GM23338 (cell line): ENCODE results near the gene VENTX. TPM values are rescaled to one million over a fixed set of nuclear protein-coding genes. Genes with fewer than 3 reads are reported as not detected.

Experiments
- ATAC-seq: fragments of 200-7000 bp; cut with Tn5 transposase; 3 replicates; pipeline ENCODE4 v1.9.1; 2020
- DNase-seq: peaks from one replicate; pipeline ENCODE4 v3.0.0-alpha.2; 2015; ENCODE audit warnings: low spot score
- H2AFZ ChIP-seq: fragments of 200-600 bp; sonication (generic); 2 replicates; pipeline ENCODE4 v1.8.0; 2016; ENCODE audit warnings: antibody characterized with exemption, mild to moderate bottlenecking, moderate library complexity
- H3F3A ChIP-seq: fragments of 200-600 bp; sonication (generic); replicated peaks from 2 replicates; pipeline ENCODE4 v1.8.0; 2017; ENCODE audit warnings: antibody characterized with exemption, mixed run types, low read depth
- H3K27ac ChIP-seq: fragments of 200-600 bp; sonication (generic); 2 replicates; pipeline ENCODE4 v1.6.1; 2016; ENCODE audit warnings: low read depth
- H3K27me3 ChIP-seq: fragments of 200-600 bp; sonication (generic); 2 replicates; pipeline ENCODE4 v1.8.0; 2016; ENCODE audit warnings: mild to moderate bottlenecking, mixed run types, moderate library complexity; ENCODE audit not compliant: insufficient read depth
- H3K36me3 ChIP-seq: fragments of 200-600 bp; sonication (generic); 2 replicates; pipeline ENCODE4 v1.8.0; 2016; ENCODE audit warnings: mild to moderate bottlenecking; ENCODE audit not compliant: insufficient read depth
- H3K4me1 ChIP-seq: fragments of 200-600 bp; sonication (generic); 2 replicates; pipeline ENCODE4 v1.8.0; 2016; ENCODE audit warnings: mild to moderate bottlenecking, moderate library complexity; ENCODE audit not compliant: insufficient read depth
- H3K4me2 ChIP-seq: fragments of 200-600 bp; sonication (generic); 2 replicates; pipeline ENCODE4 v1.7.1; 2017; ENCODE audit warnings: mixed run types
- H3K4me3 ChIP-seq: fragments of 200-600 bp; sonication (generic); 2 replicates; pipeline ENCODE4 v1.6.1; 2016; ENCODE audit warnings: mixed run types
- H3K79me2 ChIP-seq: fragments of 200-600 bp; sonication (generic); replicated peaks from 2 replicates; pipeline ENCODE4 v1.8.0; 2017; ENCODE audit warnings: mild to moderate bottlenecking; ENCODE audit not compliant: insufficient read depth
- H3K9me2 ChIP-seq: fragments of 200-600 bp; sonication (generic); 2 replicates; pipeline ENCODE4 v1.8.0; 2017; ENCODE audit not compliant: insufficient read depth
- H4K20me1 ChIP-seq: fragments of 200-600 bp; sonication (generic); replicated peaks from 2 replicates; pipeline ENCODE4 v1.8.0; 2017; ENCODE audit warnings: mild to moderate bottlenecking; ENCODE audit not compliant: insufficient read depth
- H3K27ac Mint-ChIP-seq: 2 replicates; pipeline ENCODE4 v1.8.0; 2020; ENCODE audit warnings: inconsistent platforms, mild to moderate bottlenecking, moderate library complexity, mixed read lengths
- H3K27me3 Mint-ChIP-seq: 3 replicates; pipeline ENCODE4 v1.8.0; 2022; ENCODE audit warnings: low read depth, mild to moderate bottlenecking, moderate library complexity, mixed read lengths, inconsistent platforms; ENCODE audit not compliant: insufficient read depth, poor library complexity
- H3K36me3 Mint-ChIP-seq: 3 replicates; pipeline ENCODE4 v1.8.0; 2021; ENCODE audit warnings: low read depth, mild to moderate bottlenecking, inconsistent platforms, moderate library complexity, mixed read lengths
- H3K4me1 Mint-ChIP-seq: 3 replicates; pipeline ENCODE4 v1.8.0; 2020; ENCODE audit warnings: mild to moderate bottlenecking, inconsistent platforms, mixed read lengths
- H3K4me3 Mint-ChIP-seq: 3 replicates; pipeline ENCODE4 v1.8.0; 2021; ENCODE audit warnings: moderate library complexity, mild to moderate bottlenecking, inconsistent platforms, mixed read lengths
- H3K9me3 Mint-ChIP-seq: 3 replicates; pipeline ENCODE4 v1.8.0; 2020; ENCODE audit warnings: moderate library complexity, mild to moderate bottlenecking, inconsistent platforms, mixed read lengths
- CREB1 ChIP-seq: fragments of 250-450 bp; sonication (Bioruptor Pico); IDR thresholded peaks from 2 replicates; pipeline ENCODE4 v1.5.0; 2020; ENCODE audit warnings: low read depth, mild to moderate bottlenecking, moderate library complexity
- EZH2 ChIP-seq: fragments of 200-600 bp; sonication (generic); IDR thresholded peaks from one replicate; pipeline ENCODE4 v1.8.0; 2017; ENCODE audit warnings: antibody characterized with exemption, mild to moderate bottlenecking, low read depth; ENCODE audit not compliant: unreplicated experiment
- EZH2phosphoT487 ChIP-seq: fragments of 200-600 bp; sonication (generic); IDR thresholded peaks from one replicate; pipeline ENCODE4 v1.8.1; 2018; ENCODE audit warnings: antibody characterized with exemption; ENCODE audit not compliant: unreplicated experiment
- JUNB ChIP-seq: IDR thresholded peaks from one replicate; pipeline ENCODE4 v1.6.1; 2016; ENCODE audit warnings: antibody characterized with exemption; ENCODE audit not compliant: unreplicated experiment
- NANOG ChIP-seq: IDR thresholded peaks from 2 replicates; pipeline ENCODE4 v1.6.1; 2016; ENCODE audit warnings: antibody characterized with exemption, borderline replicate concordance
- POLR2AphosphoS5 ChIP-seq: IDR thresholded peaks from 2 replicates; pipeline ENCODE4 v1.6.1; 2016; ENCODE audit warnings: antibody characterized with exemption, low read depth
- STAT1 ChIP-seq: IDR thresholded peaks from one replicate; pipeline ENCODE4 v1.6.1; 2016; ENCODE audit warnings: antibody characterized with exemption; ENCODE audit not compliant: unreplicated experiment
- ZNF114 ChIP-seq: fragments of 250-450 bp; sonication (Bioruptor Pico); IDR thresholded peaks from 2 replicates; pipeline ENCODE4 v1.5.0; 2020; ENCODE audit warnings: mild to moderate bottlenecking, moderate library complexity
- ZNF331 ChIP-seq: fragments of 250-450 bp; sonication (Bioruptor Pico); IDR thresholded peaks from 2 replicates; pipeline ENCODE4 v1.5.0; 2020; ENCODE audit warnings: low read depth, mild to moderate bottlenecking, moderate library complexity
- polyA plus RNA-seq: library from polyadenylated mRNA; unstranded; fragments of >200 nt; fragmentation: Nextera tagmentation; extraction: Ambion mirVana; gene quantifications from 2 replicates; pipeline ENCODE4 v1.2.1, GENCODE V29; 2016
- total RNA-seq: library from RNA; depleted of rRNA; stranded (reverse); fragments of >200 nt; shearing (Covaris generic); gene quantifications from 2 replicates; pipeline ENCODE4 v1.2.3, GENCODE V29; 2014
- TF ChIP-seq, protein P1 (sequence below): fragments of 250-450 bp; sonication (Bioruptor Pico); IDR thresholded peaks from 2 replicates; pipeline ENCODE4 v1.5.0; 2020; ENCODE audit warnings: mild to moderate bottlenecking, moderate library complexity
- TF ChIP-seq, protein P2 (sequence below): IDR thresholded peaks from one replicate; pipeline ENCODE4 v1.6.1; 2018; ENCODE audit warnings: antibody characterized with exemption; ENCODE audit not compliant: unreplicated experiment
- TF ChIP-seq, protein P3 (sequence below), 2 experiments: fragments of 200-600 bp in 1 of 2; sonication (generic) in 1 of 2; conservative IDR thresholded peaks; 2 replicates each; pipeline versions ENCODE4 v1.5.1 to v1.6.1; 2016 to 2017; ENCODE audit warnings: antibody characterized with exemption in 2 of 2, low read depth in 2 of 2, mild to moderate bottlenecking in 2 of 2, moderate library complexity in 1 of 2
- TF ChIP-seq, protein P4 (sequence below): IDR thresholded peaks from 2 replicates; pipeline ENCODE4 v1.6.1; 2016; ENCODE audit warnings: antibody characterized with exemption

Gene VENTX
- total and polyA plus RNA-seq, 2 experiments from 2014 or later, result 4.8 to 8.1 TPM

DNA sequence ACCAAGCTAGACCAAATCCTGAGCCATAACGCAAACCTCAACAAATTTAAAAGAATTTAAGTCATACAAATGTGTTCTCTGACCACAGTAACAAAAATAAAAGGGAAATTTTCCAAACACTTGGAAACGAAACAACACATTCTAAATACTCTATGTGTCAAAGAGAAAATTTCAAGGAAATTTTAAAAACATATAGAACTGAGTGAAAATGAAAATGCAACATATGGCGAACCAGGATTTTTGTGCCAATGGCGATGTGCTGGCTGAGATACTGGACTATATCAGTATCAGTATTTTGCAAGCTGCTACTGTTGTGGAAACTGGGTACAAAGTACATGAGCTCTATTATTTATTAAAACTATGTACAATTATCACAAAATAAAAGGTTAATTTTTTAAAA, 43.5 kb upstream of the VENTX start:
- ATAC-seq, result no peak
- H3K4me3 Mint-ChIP-seq, result no peak overlapping the region
- H3K27ac Mint-ChIP-seq, result no peak overlapping the region
- peaks cover 29% of the 10 kb centered on the region for H3K9me3 Mint-ChIP-seq
- H4K20me1 ChIP-seq, result no peaks in the 10 kb centered on the region
- H2AFZ ChIP-seq, result no peak overlapping the region
- no peaks in the 10 kb centered on the region for H3K79me2 ChIP-seq
- no peak for DNase-seq
- no peak overlapping the region for H3K27ac ChIP-seq
- H3K27me3 Mint-ChIP-seq, result peaks cover 6% of the 10 kb centered on the region
- no peaks in the 10 kb centered on the region for H3K4me1 ChIP-seq
- peaks cover 22% of the 10 kb centered on the region; the same call in 2 of the 3 replicates for H3K36me3 Mint-ChIP-seq
- no peaks in the 10 kb centered on the region for H3K27me3 ChIP-seq
- TF ChIP-seq, protein P1, sequence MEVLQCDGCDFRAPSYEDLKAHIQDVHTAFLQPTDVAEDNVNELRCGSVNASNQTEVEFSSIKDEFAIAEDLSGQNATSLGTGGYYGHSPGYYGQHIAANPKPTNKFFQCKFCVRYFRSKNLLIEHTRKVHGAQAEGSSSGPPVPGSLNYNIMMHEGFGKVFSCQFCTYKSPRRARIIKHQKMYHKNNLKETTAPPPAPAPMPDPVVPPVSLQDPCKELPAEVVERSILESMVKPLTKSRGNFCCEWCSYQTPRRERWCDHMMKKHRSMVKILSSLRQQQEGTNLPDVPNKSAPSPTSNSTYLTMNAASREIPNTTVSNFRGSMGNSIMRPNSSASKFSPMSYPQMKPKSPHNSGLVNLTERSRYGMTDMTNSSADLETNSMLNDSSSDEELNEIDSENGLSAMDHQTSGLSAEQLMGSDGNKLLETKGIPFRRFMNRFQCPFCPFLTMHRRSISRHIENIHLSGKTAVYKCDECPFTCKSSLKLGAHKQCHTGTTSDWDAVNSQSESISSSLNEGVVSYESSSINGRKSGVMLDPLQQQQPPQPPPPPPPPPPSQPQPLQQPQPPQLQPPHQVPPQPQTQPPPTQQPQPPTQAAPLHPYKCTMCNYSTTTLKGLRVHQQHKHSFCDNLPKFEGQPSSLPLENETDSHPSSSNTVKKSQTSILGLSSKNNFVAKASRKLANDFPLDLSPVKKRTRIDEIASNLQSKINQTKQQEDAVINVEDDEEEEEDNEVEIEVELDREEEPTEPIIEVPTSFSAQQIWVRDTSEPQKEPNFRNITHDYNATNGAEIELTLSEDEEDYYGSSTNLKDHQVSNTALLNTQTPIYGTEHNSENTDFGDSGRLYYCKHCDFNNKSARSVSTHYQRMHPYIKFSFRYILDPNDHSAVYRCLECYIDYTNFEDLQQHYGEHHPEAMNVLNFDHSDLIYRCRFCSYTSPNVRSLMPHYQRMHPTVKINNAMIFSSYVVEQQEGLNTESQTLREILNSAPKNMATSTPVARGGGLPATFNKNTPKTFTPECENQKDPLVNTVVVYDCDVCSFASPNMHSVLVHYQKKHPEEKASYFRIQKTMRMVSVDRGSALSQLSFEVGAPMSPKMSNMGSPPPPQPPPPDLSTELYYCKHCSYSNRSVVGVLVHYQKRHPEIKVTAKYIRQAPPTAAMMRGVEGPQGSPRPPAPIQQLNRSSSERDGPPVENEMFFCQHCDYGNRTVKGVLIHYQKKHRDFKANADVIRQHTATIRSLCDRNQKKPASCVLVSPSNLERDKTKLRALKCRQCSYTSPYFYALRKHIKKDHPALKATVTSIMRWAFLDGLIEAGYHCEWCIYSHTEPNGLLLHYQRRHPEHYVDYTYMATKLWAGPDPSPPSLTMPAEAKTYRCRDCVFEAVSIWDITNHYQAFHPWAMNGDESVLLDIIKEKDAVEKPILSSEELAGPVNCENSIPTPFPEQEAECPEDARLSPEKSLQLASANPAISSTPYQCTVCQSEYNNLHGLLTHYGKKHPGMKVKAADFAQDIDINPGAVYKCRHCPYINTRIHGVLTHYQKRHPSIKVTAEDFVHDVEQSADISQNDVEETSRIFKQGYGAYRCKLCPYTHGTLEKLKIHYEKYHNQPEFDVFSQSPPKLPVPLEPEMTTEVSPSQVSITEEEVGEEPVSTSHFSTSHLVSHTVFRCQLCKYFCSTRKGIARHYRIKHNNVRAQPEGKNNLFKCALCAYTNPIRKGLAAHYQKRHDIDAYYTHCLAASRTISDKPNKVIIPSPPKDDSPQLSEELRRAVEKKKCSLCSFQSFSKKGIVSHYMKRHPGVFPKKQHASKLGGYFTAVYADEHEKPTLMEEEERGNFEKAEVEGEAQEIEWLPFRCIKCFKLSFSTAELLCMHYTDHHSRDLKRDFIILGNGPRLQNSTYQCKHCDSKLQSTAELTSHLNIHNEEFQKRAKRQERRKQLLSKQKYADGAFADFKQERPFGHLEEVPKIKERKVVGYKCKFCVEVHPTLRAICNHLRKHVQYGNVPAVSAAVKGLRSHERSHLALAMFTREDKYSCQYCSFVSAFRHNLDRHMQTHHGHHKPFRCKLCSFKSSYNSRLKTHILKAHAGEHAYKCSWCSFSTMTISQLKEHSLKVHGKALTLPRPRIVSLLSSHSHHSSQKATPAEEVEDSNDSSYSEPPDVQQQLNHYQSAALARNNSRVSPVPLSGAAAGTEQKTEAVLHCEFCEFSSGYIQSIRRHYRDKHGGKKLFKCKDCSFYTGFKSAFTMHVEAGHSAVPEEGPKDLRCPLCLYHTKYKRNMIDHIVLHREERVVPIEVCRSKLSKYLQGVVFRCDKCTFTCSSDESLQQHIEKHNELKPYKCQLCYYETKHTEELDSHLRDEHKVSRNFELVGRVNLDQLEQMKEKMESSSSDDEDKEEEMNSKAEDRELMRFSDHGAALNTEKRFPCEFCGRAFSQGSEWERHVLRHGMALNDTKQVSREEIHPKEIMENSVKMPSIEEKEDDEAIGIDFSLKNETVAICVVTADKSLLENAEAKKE (CRISPR knock-in tag), result no peak
- TF ChIP-seq ZNF114 (CRISPR knock-in tag) (no peak), EZH2phosphoT487 (no peak), POLR2AphosphoS5 (no peak), NANOG (no peak), STAT1 (no peak), EZH2 (no peak), CREB1 (CRISPR knock-in tag) (no peak), JUNB (no peak), ZNF331 (no peak)
- TF ChIP-seq, protein P2, sequence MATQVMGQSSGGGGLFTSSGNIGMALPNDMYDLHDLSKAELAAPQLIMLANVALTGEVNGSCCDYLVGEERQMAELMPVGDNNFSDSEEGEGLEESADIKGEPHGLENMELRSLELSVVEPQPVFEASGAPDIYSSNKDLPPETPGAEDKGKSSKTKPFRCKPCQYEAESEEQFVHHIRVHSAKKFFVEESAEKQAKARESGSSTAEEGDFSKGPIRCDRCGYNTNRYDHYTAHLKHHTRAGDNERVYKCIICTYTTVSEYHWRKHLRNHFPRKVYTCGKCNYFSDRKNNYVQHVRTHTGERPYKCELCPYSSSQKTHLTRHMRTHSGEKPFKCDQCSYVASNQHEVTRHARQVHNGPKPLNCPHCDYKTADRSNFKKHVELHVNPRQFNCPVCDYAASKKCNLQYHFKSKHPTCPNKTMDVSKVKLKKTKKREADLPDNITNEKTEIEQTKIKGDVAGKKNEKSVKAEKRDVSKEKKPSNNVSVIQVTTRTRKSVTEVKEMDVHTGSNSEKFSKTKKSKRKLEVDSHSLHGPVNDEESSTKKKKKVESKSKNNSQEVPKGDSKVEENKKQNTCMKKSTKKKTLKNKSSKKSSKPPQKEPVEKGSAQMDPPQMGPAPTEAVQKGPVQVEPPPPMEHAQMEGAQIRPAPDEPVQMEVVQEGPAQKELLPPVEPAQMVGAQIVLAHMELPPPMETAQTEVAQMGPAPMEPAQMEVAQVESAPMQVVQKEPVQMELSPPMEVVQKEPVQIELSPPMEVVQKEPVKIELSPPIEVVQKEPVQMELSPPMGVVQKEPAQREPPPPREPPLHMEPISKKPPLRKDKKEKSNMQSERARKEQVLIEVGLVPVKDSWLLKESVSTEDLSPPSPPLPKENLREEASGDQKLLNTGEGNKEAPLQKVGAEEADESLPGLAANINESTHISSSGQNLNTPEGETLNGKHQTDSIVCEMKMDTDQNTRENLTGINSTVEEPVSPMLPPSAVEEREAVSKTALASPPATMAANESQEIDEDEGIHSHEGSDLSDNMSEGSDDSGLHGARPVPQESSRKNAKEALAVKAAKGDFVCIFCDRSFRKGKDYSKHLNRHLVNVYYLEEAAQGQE, result no peak
- TF ChIP-seq, protein P3, sequence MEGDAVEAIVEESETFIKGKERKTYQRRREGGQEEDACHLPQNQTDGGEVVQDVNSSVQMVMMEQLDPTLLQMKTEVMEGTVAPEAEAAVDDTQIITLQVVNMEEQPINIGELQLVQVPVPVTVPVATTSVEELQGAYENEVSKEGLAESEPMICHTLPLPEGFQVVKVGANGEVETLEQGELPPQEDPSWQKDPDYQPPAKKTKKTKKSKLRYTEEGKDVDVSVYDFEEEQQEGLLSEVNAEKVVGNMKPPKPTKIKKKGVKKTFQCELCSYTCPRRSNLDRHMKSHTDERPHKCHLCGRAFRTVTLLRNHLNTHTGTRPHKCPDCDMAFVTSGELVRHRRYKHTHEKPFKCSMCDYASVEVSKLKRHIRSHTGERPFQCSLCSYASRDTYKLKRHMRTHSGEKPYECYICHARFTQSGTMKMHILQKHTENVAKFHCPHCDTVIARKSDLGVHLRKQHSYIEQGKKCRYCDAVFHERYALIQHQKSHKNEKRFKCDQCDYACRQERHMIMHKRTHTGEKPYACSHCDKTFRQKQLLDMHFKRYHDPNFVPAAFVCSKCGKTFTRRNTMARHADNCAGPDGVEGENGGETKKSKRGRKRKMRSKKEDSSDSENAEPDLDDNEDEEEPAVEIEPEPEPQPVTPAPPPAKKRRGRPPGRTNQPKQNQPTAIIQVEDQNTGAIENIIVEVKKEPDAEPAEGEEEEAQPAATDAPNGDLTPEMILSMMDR (conservative IDR thresholded peaks at IDR 0.05; ENCODE audit: low read depth in 2 of 2), result no peak
- TF ChIP-seq, protein P4, sequence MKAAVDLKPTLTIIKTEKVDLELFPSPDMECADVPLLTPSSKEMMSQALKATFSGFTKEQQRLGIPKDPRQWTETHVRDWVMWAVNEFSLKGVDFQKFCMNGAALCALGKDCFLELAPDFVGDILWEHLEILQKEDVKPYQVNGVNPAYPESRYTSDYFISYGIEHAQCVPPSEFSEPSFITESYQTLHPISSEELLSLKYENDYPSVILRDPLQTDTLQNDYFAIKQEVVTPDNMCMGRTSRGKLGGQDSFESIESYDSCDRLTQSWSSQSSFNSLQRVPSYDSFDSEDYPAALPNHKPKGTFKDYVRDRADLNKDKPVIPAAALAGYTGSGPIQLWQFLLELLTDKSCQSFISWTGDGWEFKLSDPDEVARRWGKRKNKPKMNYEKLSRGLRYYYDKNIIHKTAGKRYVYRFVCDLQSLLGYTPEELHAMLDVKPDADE, result no peak
- H3K4me1 Mint-ChIP-seq, result no peaks in the 10 kb centered on the region
- H3K36me3 ChIP-seq, result no peaks in the 10 kb centered on the region
- H3K9me2 ChIP-seq, result no peaks in the 10 kb centered on the region
- no peak overlapping the region for H3K4me3 ChIP-seq
- no peaks in the 10 kb centered on the region for H3F3A ChIP-seq
- H3K4me2 ChIP-seq, result no peak overlapping the region
